ENCODE measurements around the gene SPSB1. TPM values are rescaled to one million over a fixed set of nuclear protein-coding genes. Genes with fewer than 3 reads are reported as not detected.
A peak's percentile ranks its signal among the peaks of the same experiment; 100 is the strongest.

The SPSB1 gene
- total RNA-seq, 1 donor from 2014 or later: 16.8 TPM

DNA sequence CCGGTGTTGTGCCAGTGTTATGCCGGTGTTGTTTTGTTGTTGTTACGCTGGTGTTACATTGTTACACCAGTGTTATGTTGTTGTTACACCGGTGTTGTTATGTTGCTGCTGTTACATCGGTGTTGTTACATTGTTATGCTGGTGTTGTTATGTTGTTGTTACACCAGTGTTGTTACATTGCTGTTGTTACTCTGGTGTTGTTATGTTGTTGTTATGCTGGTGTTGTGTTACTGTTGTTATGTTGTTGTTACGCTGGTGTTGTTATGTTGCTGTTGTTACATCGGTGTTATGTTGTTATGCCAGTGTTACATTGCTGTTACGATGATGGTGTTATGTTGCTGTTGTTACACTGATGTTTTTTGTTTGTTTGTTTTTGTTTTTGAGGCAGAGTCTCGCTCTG is 34.1 kb upstream of the SPSB1 start:
- DNase-seq (ENCODE audit: low read depth): no peak

DNA sequence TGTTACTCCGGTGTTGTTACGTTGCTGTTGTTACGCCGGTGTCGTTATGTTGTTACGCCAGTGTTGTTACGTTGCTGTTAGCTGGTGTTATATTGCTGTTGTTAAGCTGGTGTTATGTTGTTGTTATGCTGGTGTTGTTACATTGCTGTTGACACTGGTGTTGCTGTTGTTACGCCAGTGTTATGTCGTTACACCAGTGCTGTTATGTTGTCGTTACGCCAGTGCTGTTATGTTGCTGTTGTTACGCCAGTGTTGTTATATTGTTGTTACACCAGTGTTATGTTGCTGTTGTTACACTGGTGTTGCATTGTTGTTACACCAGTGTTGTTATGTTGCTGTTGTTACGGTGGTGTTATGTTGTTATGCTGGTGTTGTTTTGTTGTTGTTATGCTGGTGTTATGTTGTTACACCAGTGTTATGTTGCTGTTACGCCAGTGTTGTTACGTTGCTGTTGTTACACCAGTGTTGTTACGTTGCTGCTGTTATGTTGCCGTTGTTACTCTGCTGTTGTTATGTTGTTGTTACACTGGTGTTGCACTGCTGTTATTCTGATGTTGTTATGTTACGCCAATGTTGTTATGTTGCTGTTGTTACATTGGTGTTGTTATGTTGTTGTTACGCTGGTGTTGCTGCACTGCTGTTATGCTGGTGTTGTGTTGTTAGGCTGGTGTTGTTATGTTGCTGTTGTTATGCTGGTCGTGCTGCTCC is 32.5 kb upstream of the SPSB1 start:
- no peak for DNase-seq (ENCODE audit: low read depth)

DNA sequence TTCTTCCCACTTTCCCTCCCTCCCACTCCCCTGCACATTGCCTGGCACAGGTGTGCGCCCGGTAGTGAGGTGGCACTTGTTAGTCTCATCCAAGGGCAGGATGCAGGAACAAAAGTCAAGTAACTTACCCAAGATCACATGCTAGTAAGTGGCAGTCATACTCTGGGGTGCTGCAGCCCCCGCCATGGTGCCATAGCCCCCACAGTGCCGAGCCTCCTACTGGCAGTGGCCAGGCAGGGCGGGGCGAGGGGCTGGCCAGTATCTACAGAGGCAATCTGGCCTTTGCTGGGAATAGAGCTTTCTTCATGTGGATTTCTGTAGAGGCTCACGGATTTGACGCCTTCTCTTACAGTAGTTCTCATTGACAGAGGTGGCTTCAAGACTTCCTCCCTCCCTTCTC is 31.2 kb upstream of the SPSB1 start:
- no peak for DNase-seq (ENCODE audit: low read depth)

DNA sequence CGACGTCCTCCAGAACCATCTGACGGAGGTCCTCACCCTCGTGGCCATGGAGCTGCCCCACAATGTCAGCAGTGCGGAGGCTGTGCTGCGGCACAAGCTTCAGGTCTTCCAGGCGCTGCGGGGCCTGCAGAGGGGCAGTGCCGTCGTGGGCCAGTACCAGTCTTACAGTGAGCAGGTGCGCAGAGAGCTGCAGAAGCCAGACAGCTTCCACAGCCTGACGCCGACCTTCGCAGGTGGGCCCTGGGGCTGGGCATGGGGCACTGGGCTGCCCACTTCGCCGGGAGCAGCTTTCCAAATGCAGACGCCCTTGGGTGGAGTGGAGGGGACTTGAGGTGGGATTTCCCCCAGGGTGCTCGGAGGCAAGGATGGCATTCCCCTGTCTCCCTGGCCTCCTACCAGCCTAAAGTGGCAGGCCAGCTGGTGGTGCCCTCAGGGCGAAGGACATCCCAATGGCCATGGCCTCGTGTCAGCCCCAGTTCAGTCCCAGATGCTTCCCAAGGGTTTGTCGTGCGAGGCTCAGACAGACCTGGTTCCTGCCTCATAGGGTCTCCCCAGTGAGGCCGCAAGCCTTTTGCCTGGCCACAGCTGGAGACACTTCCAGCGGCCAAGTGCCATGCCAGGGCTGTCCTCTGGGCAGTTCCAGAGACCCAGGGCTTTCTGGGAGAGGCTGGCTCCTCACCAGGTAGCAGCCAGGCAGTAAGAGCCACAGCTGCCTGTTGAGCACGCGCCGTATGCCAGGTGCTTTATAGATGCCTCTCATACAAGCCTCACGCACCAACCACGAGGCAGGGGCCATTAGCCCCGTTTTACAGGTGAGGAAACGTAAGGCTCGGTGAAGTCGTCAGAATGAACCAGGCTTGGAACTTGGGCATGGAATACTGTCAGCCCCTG is 30.4 kb upstream of the SPSB1 start:
- DNase-seq (ENCODE audit: low read depth): no peak

DNA sequence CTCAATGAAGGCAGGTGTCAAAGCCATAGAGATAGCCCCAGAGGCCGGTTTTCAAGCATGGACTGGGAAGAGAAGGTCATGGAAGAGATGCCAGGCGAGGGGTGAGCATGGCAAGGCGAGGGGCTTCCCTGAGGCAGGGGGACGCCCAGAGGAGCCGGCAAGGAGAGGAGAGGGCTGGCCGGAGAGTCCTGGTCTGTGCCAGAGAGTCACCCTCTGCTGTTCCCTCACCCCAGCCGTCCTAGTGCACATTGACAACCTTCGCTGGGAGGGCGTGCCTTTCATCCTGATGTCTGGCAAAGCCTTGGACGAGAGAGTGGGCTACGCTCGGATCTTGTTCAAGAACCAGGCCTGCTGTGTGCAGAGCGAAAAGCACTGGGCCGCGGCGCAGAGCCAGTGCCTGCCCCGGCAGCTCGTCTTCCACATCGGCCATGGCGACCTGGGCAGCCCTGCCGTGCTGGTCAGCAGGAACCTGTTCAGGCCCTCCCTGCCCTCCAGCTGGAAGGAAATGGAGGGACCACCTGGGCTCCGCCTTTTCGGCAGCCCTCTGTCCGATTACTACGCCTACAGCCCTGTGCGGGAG is 29.3 kb upstream of the SPSB1 start:
- DNase-seq (ENCODE audit: low read depth): no peak

DNA sequence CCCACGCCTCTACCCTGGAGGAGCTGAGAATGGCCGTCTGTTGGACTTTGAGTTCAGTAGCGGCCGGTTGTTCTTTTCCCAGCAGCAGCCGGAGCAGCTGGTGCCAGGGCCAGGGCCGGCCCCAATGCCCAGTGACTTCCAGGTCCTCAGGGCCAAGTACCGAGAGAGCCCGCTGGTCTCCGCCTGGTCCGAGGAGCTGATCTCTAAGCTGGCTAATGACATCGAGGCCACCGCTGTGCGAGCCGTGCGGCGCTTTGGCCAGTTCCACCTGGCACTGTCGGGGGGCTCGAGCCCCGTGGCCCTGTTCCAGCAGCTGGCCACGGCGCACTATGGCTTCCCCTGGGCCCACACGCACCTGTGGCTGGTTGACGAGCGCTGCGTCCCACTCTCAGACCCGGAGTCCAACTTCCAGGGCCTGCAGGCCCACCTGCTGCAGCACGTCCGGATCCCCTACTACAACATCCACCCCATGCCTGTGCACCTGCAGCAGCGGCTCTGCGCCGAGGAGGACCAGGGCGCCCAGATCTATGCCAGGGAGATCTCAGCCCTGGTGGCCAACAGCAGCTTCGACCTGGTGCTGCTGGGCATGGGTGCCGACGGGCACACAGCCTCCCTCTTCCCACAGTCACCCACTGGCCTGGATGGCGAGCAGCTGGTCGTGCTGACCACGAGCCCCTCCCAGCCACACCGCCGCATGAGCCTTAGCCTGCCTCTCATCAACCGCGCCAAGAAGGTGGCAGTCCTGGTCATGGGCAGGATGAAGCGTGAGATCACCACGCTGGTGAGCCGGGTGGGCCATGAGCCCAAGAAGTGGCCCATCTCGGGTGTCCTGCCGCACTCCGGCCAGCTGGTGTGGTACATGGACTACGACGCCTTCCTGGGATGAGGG is 28.5 kb upstream of the SPSB1 start:
- no peak for DNase-seq (ENCODE audit: low read depth)

DNA sequence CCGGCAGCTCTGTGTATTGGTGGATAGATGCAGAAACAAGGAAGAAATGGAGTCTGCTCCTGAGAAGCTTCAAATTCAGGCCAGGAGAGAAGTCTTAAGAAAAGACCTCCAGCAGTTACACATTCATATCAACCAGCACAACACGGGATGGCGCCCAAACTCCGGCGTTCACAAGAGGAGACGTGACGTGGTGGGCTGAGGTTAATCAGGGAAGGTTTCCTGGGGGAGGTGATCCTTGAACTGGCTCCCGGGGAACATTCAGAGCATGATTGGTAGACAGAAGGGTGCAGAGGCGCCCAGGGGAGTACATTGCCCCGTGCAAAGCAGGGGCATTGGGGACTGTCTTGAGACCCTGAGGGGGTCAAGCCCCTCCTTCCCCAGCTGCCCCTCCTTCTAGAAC is 27.7 kb upstream of the SPSB1 start:
- no peak for DNase-seq (ENCODE audit: low read depth)

DNA sequence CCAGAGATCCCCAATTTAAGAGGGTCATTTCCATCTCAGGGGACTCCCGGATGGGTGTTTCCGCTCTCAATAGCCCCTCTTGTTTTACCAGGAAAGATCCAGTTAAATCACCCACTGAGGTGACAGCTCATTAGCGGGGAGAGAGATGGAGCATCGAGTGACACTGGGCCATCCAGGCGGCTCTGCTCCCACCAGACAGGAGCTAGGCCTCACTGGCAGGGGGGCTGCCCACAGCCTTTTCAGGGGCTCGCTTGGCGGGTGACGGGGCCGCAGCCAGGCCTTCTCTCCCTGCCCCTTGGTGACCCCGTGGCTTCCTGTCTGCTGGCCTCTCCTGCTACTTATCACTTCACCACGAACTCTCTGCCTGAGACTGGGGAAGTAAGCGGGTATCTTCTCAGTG is 26.7 kb upstream of the SPSB1 start:
- DNase-seq (ENCODE audit: low read depth): no peak

DNA sequence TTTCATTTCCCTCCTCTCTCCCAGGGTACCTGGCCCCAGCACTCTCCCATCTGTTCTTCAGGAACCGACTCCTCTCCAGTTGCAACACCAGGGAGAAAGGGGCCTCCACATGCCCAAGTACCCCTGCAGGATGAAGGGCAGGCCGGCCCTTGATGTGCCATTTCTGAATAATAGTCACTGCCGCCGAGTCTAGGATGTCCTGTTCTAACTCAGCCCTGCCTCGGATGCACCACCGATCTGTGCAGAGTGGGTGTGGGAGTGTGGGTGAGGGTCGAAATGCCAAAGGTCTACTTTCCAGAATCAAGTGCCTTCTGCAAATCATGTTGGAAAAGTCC is 25.4 kb upstream of the SPSB1 start:
- no peak for DNase-seq (ENCODE audit: low read depth)

DNA sequence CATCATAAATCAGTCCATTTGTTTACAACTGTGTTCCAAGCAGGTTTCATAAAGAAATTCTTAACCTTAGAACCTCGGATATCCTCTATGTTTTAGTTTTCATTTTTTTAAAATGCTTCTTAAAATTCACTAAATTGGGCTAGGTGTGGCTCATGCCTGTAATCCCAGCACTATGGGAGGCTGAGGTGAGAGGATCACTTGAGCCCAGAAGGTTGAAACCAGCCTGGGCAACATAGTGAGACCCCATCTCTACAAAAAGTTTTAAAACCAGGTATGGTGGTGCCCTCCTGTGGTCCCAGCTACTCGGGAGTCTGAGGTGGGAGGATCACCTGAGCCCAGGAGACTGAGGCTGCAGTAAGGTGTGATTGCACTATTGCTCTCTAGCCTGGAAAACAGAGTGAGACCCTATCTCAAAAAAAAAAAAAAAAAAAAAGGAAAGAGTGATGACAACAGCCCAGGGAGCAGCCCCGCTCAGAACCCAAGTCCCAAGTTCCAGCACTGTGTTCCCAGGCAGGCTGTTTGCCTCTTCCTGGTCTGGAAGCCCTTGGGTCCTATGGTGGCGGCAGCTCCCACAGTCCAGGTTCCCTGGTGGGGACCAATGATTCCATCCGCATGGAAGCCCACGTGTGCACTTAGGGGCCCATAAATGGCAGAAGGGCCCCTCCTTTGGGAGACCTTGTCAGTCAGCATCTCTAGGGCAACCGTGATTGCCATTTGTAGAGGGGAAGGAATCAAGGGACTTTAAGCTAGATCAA is 24.7 kb upstream of the SPSB1 start:
- DNase-seq (ENCODE audit: low read depth): no peak

DNA sequence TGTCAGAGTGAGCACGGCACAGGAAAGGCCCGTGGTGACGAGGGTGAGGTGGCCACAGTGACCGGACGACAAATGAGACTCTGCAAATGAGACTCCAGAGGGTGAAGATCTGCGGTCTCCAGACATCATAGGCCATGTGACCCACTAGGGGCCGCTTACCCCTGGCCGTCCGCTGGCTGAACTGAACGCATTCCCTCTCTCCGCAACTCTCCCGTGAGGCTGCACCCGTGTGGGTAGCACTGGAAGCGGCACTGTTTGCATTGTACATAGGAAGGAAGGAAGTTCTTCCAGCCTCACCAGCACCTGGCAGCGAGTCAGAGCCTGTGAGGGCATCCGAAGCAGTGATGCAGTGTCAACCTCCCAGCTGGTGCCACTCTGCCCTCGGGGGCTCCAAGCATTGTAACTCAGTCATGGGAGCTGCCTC is 23.6 kb upstream of the SPSB1 start:
- no peak for DNase-seq (ENCODE audit: low read depth)

DNA sequence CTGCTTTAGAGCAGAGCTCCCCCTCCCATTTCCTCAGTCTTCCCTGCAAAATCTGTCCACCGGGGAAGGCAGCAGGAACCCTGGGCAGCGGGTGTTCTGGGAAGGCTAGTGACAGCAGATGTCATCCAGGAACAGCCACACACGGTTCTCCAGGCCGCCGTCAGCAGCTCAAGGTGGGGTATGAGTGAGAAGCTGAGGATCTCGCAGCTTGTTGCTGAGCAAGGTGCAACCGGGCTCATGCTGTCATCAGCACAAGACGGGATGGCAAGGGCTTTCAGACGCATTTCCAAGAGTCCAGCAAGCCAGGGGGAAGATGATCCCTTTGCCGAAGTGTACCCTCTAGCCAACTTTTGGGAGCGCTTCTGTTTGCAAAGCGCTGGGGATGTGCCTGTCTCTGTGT is 23.0 kb upstream of the SPSB1 start:
- DNase-seq (ENCODE audit: low read depth): no peak

DNA sequence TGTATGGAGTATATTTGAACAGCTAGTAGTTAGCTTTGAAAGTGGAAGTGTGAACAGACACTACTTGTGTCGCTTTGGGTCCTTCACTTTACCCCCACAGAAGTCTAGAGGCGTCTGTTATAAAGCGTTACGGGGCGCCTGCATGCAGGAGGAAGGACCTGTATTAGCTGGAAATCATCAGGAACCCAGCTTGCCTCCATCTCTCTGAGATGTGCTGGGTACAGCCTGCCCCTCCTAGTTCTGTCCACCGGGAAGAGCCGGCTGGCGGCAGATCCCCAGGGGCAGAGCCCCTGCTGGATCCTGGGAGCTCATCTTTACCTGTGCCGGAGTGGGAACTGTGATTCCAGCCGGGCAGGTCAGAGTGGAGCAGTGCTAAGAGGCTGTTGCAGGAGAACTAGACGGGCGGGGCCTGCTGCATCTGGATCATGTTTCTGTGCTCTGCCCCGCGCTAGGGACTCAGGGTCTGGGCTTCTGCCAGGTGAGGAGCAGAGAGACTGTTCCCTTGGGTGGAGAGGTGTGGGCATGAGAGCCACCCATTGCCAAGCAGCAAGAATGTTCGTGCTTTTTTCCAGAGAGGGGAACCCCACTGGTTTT is 22.3 kb upstream of the SPSB1 start:
- no peak for DNase-seq (ENCODE audit: low read depth)

DNA sequence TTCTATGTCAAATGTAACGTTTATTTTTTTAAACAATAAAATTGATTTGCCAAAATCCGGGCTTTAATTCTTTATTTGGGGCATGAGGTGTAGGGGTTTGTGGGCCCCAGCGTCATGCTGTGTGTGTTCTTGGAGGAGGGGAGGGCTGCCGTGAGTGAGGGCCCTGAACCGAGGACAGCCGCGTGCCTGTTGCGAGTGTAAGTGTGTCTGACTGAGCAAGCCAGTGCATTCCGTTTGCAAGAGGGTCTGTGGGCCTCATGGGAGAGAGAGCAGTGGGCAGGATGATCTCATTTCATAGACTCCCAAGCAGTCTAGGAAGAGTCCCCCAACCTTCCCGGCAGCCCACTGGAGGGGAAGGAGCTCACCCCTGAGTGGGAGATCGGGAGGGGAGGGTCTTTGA is 21.4 kb upstream of the SPSB1 start:
- DNase-seq (ENCODE audit: low read depth): no peak

DNA sequence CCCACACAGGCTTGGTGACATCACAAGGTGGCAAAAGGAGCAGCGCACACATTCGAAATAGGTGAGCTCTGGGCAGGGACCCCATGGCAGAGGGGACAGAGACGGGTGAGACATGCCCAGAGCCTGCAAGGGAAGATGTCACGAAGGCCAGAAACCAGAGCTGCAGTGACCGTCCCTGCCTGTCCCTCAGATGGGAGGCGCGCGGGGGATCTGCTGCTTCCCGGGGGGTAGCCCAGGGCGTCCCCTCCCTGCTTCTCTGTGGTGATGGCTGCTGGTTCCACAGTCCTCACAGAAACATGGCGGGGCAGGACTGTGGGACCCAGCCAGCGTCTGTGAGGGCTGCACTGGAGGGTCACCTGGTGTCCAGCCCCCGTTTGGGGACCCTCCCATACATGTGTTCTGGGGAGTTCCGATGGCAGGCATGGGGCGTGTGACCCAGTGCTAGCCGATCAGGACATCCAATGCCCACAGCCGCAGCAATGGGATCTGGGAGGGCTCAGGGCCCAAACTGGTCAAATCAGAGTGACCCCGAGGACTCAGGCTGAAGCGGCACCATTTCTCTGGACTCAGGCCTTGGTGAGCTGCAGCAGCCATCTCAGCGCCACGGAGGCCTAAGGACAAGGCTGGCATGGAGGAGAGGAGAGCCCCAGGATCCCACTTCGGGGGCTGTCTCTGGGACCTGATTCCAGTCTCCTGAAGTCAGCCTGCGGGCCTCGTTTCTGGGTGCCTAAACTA is 20.7 kb upstream of the SPSB1 start:
- no peak for DNase-seq (ENCODE audit: low read depth)

DNA sequence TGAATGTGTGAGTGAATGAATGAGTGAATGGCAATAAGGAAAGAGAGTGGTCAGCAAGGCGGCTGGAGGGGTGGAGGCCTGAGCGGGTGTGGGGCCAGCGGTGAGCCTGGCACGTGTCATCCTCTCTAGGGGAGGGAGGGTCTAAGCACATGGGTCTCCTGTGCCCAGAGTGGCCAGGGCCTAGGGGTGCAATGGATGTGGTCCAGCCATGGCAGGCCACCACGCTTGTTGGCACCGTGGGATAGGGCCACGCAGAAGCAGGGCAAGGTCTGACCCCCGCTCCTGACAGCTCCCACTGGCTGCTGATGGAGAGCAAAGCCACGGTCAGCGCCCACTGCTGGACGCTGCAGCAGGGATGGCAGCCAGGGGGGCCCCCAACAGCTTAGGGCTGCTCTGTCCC is 19.5 kb upstream of the SPSB1 start:
- no peak for DNase-seq (ENCODE audit: low read depth)

DNA sequence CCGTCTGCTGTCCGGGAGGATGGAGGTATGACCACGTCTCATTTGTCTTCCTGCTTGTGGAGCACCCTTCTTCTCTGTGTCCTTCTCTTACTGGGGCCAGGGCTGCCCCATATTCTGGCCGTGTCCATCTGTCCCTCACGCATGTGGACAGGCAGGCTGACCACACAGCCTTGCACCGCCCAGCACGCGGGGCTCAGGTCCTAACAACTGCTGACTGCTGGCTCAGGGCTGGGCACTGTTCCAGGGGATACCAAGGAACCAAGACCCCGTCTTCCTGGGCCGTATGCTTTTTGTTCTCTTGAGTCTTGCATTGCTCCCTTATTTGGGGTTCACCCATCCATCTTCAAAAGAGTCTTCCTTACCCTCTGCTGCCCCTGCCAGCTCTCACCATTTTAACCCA is 17.5 kb upstream of the SPSB1 start:
- peak; percentile 95 for DNase-seq (ENCODE audit: low read depth)

DNA sequence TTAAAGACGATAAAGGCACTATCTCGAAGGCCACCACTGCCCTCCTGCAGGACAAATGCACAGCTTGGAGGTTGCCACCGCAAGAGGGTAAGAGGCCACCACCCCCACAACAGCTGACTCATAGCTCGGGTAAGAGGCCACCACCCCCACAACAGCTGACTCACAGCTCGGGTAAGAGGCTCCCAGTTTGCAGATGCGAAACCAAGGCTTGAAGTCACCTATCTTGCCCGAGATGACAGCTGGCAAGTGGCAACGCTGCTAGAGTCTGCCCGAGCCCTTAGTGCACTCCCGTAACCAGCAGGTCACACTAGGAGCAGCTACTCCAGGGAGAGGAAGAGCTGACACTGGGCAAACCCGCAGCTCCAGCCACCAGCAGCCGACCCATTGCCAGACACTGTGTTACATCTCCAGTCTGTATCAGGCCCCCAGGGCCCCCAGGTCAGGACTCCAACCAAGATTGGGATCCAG is 17.1 kb upstream of the SPSB1 start:
- peak; percentile 99 for DNase-seq (ENCODE audit: low read depth)

DNA sequence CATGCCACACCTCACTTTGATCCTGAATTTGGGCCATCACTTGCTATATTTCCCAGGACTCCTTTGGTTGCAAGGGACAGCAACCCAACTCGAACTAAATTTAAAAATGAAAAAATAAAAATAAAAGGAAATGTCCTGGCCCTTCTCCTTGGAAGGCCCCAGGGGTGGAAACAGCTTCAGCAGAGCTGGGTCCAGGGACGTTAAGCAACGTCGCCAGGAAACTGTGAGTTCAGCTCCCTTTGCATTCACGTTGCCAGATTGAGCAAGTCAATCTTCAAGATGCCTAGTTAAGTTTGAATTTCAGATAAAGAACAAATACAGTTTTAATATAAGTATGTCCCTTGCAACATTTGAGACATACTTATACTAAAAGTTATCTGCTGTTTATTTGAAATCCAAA is 14.6 kb upstream of the SPSB1 start:
- no peak for DNase-seq (ENCODE audit: low read depth)
